ENCODE results near the gene FOXC2.

The FOXC2 gene

DNA sequence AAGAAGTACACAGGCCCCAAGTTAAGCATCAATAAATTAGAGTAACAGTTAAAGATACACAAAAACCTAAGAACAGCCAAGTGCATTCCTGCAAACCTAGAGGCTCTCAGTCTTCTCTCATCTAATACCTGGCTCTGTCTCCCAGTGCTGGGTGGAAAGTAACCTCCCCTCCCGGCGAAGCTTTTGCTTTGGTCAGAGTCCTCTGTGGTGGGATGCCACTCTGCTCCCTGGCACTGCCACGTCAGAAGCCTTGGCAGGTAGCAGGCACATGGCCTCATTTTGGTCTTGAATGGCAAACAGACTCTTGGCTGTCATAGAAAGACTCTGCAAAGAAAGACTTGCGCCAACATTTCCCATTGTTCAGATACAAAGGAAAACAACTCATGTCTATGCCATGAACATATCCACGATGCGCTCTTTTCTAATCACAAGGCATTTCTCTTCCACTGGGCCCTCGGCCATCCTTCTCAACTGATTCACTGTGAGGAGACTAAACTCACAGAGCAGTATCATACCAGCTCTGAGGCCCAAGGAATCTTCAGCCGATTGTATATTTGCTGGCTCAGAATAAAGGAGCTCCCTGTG lies 32.8 kb upstream of the FOXC2 start:
- no peak for DNase-seq

DNA sequence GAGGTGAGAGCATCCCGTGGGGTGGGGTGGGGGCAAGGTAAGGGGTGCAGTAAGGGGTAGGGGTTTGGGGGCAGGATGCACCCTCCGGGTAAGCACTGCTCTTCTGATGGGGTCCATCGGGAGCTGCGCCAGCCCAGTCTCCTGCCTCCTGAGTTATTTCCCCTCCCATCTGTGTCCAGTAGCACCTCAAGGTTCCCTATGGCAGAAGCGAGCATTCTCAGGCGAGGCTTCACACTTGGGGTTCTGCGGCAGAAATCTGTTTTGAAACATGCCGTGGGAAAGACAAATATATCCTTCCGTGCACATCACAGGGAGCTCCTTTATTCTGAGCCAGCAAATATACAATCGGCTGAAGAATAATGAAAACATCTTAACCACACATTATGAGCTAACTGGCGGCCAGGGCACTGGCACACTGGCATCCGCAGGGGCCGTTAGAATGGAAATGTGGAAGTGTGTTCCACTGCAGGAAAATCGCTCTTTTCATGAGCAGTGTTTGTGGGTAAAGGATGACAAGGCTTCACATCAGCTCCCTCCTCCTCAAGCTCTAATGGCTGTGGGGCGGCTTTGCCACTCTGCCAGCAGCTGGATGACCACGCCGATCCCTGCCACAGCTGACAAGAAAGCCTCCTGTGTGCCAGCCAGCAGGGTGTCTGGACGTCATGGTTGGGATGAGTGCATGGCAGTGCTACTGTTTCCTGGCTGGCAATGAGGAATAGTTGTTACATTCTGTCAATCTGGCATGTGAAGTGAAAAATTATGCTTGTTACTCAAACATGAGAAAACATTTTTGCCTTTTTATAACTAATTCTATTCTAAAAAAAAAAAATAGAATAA lies 31.6 kb upstream of the FOXC2 start:
- no peak for DNase-seq

GRCh38 chr16:86536621-86537020 lies 30.0 kb upstream of the FOXC2 start:
- DNase-seq: no peak

GRCh38 chr16:86537486-86537885 lies 29.1 kb upstream of the FOXC2 start:
- DNase-seq: no peak

- DNase-seq: no peak
These were observed 28.3 kb upstream of the FOXC2 start for GRCh38 chr16:86538196-86538780.

GRCh38 chr16:86540894-86541293 lies 25.7 kb upstream of the FOXC2 start:
- DNase-seq: no peak

DNA sequence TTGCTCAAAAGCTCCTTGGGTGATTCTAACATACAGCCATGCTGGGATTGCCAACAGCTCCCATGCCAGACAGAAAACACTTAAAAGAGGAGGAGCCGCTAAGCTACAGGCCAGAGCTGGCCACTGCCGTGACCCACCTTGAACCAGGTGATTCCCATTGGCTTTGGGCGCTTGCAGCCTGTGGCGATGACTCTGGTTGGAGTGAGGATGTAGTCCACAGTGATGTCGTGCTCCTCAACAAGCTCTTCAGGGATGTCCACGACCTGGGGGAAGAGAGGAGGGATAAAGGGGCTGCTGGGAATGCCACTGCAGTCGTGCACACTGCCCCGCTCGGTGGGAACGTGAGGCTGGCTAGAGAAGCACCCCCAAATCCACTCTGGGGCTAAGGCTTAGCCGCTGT lies 25.1 kb upstream of the FOXC2 start:
- no peak for DNase-seq

DNA sequence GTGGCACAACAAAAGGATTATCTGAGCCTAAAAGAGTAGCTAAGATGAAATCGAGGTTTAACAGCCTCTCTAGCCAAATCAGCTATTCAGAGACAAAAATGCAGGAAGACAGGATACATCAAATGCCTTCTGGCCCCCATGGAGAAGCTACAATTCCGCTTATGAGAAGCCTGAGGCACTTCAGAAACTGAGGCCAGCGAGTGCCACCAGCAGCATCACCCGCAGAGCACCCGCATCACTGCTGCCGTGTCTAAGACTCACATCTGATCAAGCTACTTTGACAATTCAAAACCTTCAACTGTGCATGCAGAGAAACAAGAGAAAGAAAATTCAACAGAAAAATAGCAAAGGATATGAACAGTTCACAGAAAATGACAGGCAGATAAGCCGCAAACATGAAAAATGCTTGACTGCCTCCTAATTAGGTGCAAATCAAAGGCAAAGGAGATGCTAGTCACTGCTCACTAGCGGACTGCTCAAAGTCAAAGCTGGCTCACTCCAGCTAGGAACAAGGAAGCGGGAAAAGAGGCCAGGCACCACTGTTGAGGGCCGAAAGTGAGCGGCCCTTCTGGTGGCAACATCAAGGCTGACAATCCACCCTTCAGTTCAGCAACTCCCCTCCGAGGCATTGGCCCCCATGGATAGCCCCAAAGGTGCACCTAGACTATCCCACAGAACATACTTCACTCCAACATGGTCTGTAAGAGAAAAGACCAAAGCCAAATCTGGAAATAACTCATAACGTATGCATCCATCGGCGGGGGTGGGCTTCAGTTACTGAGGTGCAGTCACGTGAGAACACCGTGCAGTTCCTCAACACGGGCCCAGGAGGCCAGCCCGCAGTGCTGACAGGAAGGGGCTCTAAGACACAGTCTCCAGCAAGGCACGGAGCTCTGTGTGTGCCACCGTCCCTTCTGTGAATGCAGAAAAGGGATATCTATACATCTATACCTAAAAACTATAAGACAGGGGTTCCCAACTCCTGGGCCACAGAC lies 23.6 kb upstream of the FOXC2 start:
- DNase-seq: no peak

GRCh38 chr16:86545481-86545880 lies 21.1 kb upstream of the FOXC2 start:
- no peak for DNase-seq

DNA sequence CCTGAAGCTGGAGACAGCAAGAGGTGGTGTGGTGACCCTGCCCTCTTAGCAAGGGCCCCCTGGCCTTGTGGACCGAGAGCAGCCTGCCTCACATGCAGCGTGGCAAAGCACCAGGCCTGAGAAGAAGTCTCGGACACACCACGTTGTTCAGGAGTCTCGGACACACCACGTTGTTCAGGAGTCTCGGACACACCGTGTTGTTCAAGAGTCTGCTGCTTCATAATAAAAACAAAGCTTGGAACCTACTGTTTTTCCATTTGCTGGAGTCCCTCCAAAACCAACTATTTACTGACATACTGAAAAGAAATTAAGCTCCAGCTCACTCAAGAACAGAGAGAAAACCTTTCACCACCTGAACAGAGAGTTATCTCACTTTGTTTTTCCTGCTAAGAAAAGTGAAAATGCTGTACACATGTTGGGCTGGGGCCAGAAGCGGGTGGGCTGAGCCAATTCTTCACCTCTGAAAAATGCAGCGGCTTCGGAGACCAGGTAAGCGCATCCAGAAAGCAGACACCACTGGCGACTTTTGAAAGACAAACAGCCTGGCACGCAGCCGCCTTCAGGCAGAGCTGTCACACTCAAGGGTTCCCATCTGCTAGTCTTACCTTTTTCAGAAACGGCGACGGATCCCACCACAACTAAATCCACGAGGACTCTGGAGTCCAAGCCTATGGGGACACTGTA lies 20.5 kb upstream of the FOXC2 start:
- no peak for DNase-seq

DNA sequence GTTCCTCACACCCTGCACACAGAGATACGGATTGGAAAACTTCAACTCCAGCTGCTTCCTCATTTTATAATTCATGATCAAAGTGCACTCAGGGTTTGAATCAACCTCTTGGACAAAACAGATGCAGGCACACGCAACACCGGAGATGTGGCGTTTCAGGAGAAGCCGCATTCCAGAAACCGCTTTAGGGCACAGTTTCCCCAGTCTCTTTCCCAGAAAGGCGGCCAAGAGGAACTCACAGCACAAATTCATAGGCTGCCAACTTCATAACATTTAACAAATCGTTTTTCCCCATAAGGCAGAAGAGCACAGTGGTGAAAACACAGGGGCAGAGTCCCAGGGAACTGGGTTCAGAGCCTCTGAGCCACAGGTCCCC lies 20.0 kb upstream of the FOXC2 start:
- DNase-seq: no peak

DNA sequence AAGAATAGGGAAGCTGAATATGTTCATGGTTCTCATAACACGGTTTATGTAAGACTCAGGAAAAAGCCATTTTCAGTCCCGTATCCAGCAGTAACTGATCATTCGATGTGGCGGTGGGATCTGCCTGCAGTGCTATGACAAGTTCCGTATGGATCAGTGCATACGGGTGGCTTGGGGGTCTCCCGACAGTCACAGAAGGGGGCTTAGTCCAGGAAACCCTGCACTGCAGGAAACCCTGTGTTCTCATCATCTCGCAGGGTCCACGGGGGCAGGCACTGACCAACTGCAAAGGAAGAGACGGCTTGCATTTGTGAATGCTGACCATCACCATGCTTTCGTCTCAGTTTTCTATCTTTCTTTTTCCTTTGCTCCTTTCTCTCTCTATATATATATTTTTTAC lies 19.3 kb upstream of the FOXC2 start:
- no peak for DNase-seq

GRCh38 chr16:86549076-86549892 lies 17.3 kb upstream of the FOXC2 start:
- no peak for DNase-seq

- no peak for DNase-seq
These were observed 16.8 kb upstream of the FOXC2 start for GRCh38 chr16:86549893-86550190.

DNA sequence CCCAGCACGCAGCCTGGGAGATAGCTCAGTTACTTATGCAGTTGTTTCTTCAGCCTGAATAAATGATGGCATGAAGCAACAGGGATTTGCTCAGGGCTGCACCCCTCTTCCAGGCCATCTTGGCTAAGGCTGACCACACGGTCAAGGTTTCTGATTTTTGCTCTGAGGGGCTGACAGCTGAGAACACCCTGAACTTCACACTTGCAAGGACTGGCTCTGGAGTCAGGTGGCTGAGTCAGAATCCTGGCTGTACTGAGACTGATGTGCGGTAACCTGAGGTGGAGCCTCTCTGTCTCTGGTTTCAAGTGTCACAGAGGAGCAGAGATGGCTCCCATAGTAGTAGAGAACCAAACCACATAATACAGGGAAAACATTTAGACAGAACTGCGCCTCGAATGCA lies 16.3 kb upstream of the FOXC2 start:
- no peak for DNase-seq

DNA sequence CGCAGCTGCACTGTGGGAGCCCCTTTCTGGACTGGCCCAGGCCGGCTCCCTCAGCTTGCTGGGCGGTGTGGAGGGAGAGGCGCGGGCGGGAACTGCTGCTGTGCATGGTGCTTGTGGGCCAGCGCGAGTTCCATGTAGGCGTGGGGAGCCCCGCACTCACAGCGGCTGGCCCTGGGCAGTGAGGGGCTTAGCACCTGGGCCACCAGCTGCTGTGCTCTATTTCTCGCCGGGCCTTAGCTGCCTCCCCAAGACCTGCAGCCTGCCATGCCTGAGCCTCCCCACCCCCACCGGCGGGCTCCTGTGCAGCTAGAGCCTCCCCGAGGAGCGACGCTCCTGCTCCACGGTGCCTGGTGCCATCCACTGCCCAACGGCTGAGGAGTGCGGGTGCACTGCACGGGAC lies 13.3 kb upstream of the FOXC2 start:
- DNase-seq: no peak

- DNase-seq: peak; percentile 8
These were observed 12.1 kb upstream of the FOXC2 start for GRCh38 chr16:86554599-86554916.

DNA sequence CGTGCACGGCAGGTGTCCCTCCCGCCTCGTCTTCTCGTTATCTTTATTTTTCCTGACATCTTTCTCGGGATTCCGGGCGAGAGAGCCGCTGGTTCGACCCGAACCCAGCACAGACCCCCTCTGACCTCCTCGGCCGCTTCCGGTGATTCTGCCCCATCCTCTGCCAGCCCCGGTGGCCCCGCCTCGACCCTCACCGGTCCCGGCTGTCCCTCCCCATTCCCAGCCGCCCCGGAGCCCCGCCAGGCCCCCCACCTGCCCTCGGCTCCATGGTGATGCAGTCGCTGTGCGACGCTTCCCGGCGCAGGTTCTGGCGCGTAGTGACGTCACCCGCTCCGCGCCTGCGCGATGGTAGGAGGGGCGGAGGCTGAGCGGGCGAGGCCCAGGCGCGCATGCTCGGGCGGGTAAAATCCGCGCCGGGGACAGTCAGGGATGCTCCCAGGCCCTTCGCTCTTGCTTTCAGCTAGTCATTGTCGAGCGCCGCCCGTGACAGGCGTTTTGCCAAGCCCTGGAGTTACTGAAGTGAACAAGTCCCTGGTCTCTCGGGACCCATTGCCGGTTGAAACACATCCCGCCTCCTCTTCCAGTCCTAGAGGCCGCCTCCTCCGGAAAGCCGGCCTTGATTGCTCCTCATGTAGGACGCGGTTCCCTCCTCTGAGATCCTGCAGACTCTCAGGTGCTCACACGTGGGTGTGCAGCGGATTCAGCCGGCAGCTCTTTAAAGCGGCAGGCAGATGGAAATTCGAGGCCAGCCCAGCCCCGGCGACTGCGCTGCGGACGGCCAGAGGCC lies 11.5 kb upstream of the FOXC2 start, which contains the start of gene MTHFSD:
TSS of gene MTHFSD (minus strand) at position 319 of the 787 bp plus-strand sequence. CDS start at position 268, 51 bp downstream.
- peak; percentile 91 for DNase-seq

DNA sequence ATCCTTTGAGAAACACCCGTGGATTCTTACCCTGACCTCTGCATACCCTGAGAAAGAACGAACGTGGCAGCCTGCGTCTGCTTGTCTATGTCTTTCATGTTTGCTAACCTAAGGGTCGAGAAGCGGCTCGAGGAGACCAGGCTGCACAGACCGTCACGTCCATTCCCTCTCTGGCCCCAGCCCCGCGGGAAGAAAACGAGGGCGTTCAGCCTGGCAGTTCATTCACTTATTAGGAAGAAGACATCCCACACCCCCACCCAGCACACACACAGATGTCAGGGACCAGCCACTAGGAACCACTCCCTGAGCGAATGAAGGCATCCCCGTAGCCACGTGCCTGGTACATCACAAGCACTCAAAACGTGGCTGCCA lies 10.9 kb upstream of the FOXC2 start:
- no peak for DNase-seq

DNA sequence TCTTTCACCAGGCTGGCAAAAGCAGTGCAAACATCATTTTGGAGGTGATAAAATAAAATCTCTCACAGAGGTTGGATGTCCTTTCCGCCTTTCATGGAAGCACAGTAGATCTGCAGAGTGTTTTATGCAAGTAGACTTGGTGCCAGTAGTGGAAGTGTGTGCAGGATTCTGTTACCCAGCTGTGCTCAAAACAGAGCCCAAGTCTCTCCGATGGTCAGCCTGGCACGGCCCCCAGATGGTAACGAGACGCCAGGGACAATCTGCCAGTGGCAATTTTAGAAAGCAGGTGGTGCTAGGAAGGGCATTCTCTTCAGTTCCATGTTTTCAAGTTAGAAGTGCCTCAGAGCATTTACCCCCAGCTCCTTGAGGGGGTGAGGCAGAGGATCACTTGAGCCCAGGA lies 10.1 kb upstream of the FOXC2 start:
- DNase-seq: no peak

- no peak for DNase-seq
These were observed 9.0 kb upstream of the FOXC2 start for GRCh38 chr16:86557587-86557986.

Data from hematopoietic multipotent progenitor cell treated with erythropoietin and hydrocortisone succinate and interleukin-3 and kit ligand, for 8 days (in vitro differentiated cells).